GM12878 (cell line): Measurements from ENCODE around the gene EP400.

Source experiments
- BRCA1 ChIP-seq: IDR thresholded peaks from 2 replicates; pipeline ENCODE4 v1.6.1; 2011; ENCODE audit warnings: low read depth, low read length, improper control_type of control experiment
- EP300 ChIP-seq, 2 experiments: fragments of 150-350 bp in 1 of 2; IDR thresholded peaks; 2 replicates each; pipeline ENCODE4 v1.6.1; 2011 to 2012; ENCODE audit warnings: low read depth in 2 of 2, low read length in 2 of 2, borderline replicate concordance in 1 of 2, improper control_type of control experiment in 1 of 2, inconsistent platforms in 1 of 2; ENCODE audit not compliant: control insufficient read depth in 1 of 2
- JUND ChIP-seq: IDR thresholded peaks from 2 replicates; pipeline ENCODE4 v1.6.1; 2012; ENCODE audit warnings: low read depth, mild to moderate bottlenecking, low read length, improper control_type of control experiment, moderate library complexity
- MTA2 ChIP-seq: fragments of 450-650 bp; IDR thresholded peaks from 2 replicates; pipeline ENCODE4 v1.6.1; 2016; ENCODE audit warnings: low read depth, mild to moderate bottlenecking, moderate library complexity
- SP1 ChIP-seq: IDR thresholded peaks from one replicate; pipeline ENCODE4 v1.6.1; 2011; ENCODE audit warnings: low read depth, low read length
- SRF ChIP-seq, 2 experiments: IDR thresholded peaks; 2 replicates each; pipeline ENCODE4 v1.6.1; 2011; ENCODE audit warnings: low read depth in 2 of 2, low read length in 2 of 2, mild to moderate bottlenecking in 1 of 2, moderate library complexity in 1 of 2
- TF ChIP-seq, protein P1 (sequence below), 3 experiments: IDR thresholded peaks in 2 of 3; conservative IDR thresholded peaks in 1 of 3; 2 replicates each; pipeline ENCODE4 v1.5.1; 2011; ENCODE audit warnings: low read depth in 3 of 3, low read length in 3 of 3, mild to moderate bottlenecking in 3 of 3, control low read depth in 2 of 3, moderate library complexity in 2 of 3, inconsistent platforms in 1 of 3, mixed read lengths in 1 of 3; ENCODE audit not compliant: control insufficient read depth in 2 of 3, insufficient read depth in 1 of 3; ENCODE audit errors: extremely low read depth in 1 of 3
- TF ChIP-seq, protein P2 (sequence below): fragments of 450-650 bp; IDR thresholded peaks from 2 replicates; pipeline ENCODE4 v1.6.1; 2016; ENCODE audit warnings: mild to moderate bottlenecking, moderate library complexity, borderline replicate concordance
- TF ChIP-seq, protein P3 (sequence below): fragments of 450-650 bp; conservative IDR thresholded peaks from 2 replicates; pipeline ENCODE4 v1.6.1; 2017; ENCODE audit warnings: mild to moderate bottlenecking, moderate library complexity

DNA sequence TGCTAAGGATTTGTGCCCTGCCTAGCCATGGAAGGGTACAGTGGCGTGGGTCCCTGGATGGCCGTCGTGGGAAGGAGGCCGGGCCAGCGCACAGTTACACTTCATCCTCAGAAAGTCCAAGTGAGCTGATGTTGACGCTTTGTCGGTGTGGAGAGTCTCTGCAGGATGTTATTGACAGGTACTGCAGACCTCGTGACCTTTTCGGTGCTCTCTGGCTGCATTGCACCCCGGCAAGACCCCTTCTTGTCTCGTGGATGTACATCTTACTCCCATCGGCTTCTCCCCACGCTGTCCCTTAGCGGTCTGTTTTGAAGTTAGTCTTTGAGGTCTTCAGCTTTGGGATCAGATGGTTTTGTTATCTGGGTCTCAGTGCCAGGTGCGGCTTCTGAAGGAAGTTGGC lies 78.4 kb downstream of the EP400 start:
- TF ChIP-seq EP300 (IDR thresholded peaks at IDR 0.05; ENCODE audit: borderline replicate concordance in 1 of 2, control insufficient read depth in 1 of 2, low read depth in 2 of 2, low read length in 2 of 2): no peak
- TF ChIP-seq, protein P1, sequence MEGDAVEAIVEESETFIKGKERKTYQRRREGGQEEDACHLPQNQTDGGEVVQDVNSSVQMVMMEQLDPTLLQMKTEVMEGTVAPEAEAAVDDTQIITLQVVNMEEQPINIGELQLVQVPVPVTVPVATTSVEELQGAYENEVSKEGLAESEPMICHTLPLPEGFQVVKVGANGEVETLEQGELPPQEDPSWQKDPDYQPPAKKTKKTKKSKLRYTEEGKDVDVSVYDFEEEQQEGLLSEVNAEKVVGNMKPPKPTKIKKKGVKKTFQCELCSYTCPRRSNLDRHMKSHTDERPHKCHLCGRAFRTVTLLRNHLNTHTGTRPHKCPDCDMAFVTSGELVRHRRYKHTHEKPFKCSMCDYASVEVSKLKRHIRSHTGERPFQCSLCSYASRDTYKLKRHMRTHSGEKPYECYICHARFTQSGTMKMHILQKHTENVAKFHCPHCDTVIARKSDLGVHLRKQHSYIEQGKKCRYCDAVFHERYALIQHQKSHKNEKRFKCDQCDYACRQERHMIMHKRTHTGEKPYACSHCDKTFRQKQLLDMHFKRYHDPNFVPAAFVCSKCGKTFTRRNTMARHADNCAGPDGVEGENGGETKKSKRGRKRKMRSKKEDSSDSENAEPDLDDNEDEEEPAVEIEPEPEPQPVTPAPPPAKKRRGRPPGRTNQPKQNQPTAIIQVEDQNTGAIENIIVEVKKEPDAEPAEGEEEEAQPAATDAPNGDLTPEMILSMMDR (IDR thresholded peaks at IDR 0.05 in 2 of 3, conservative IDR thresholded peaks at IDR 0.05 in 1 of 3; ENCODE audit: control insufficient read depth in 2 of 3, extremely low read depth in 1 of 3, insufficient read depth in 1 of 3, low read depth in 3 of 3, low read length in 3 of 3): no peak
- no peak for TF ChIP-seq SP1
- TF ChIP-seq, protein P2, sequence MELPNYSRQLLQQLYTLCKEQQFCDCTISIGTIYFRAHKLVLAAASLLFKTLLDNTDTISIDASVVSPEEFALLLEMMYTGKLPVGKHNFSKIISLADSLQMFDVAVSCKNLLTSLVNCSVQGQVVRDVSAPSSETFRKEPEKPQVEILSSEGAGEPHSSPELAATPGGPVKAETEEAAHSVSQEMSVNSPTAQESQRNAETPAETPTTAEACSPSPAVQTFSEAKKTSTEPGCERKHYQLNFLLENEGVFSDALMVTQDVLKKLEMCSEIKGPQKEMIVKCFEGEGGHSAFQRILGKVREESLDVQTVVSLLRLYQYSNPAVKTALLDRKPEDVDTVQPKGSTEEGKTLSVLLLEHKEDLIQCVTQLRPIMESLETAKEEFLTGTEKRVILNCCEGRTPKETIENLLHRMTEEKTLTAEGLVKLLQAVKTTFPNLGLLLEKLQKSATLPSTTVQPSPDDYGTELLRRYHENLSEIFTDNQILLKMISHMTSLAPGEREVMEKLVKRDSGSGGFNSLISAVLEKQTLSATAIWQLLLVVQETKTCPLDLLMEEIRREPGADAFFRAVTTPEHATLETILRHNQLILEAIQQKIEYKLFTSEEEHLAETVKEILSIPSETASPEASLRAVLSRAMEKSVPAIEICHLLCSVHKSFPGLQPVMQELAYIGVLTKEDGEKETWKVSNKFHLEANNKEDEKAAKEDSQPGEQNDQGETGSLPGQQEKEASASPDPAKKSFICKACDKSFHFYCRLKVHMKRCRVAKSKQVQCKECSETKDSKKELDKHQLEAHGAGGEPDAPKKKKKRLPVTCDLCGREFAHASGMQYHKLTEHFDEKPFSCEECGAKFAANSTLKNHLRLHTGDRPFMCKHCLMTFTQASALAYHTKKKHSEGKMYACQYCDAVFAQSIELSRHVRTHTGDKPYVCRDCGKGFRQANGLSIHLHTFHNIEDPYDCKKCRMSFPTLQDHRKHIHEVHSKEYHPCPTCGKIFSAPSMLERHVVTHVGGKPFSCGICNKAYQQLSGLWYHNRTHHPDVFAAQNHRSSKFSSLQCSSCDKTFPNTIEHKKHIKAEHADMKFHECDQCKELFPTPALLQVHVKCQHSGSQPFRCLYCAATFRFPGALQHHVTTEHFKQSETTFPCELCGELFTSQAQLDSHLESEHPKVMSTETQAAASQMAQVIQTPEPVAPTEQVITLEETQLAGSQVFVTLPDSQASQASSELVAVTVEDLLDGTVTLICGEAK: no peak
- TF ChIP-seq SRF (IDR thresholded peaks at IDR 0.05; ENCODE audit: low read depth in 2 of 2, low read length in 2 of 2): no peak
- TF ChIP-seq MTA2: no peak
- TF ChIP-seq, protein P3, sequence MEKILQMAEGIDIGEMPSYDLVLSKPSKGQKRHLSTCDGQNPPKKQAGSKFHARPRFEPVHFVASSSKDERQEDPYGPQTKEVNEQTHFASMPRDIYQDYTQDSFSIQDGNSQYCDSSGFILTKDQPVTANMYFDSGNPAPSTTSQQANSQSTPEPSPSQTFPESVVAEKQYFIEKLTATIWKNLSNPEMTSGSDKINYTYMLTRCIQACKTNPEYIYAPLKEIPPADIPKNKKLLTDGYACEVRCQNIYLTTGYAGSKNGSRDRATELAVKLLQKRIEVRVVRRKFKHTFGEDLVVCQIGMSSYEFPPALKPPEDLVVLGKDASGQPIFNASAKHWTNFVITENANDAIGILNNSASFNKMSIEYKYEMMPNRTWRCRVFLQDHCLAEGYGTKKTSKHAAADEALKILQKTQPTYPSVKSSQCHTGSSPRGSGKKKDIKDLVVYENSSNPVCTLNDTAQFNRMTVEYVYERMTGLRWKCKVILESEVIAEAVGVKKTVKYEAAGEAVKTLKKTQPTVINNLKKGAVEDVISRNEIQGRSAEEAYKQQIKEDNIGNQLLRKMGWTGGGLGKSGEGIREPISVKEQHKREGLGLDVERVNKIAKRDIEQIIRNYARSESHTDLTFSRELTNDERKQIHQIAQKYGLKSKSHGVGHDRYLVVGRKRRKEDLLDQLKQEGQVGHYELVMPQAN: no peak
- no peak for TF ChIP-seq BRCA1
- no peak for TF ChIP-seq JUND
